CD4-positive, alpha-beta T cell (primary cell): ENCODE data around the gene PTPRF. TPM values are rescaled to one million over a fixed set of nuclear protein-coding genes. Genes with fewer than 3 reads are reported as not detected.

ENCODE experiments used
- ATAC-seq: fragments of 200-7000 bp; cut with Tn5 transposase; one replicate; pipeline ENCODE4 v1.10.0; 2022; ENCODE audit warnings: mild to moderate bottlenecking; ENCODE audit not compliant: poor library complexity
- CTCF ChIA-PET: fragments of 350-600 bp; sonication (Branson Sonifier 250); formaldehyde crosslinking; loops from one replicate; lab custom pipeline; 2021; ENCODE audit warnings: antibody characterized with exemption, inconsistent platforms; lab: Charles Lee
- POLR2A ChIA-PET: fragments of 350-600 bp; sonication (Branson Sonifier 250); formaldehyde crosslinking; loops from one replicate; lab custom pipeline; 2021; ENCODE audit warnings: antibody characterized with exemption, inconsistent platforms; lab: Charles Lee
- DNase-seq, 14 experiments: peaks; one replicate each; pipeline ENCODE4 v3.0.0-alpha.2; 2013 to 2020; ENCODE audit warnings: mixed read lengths in 2 of 14
- H3K27ac ChIP-seq, 2 donors: one replicate each; pipeline versions ENCODE4 v1.5.1 to v1.7.0; 2013; ENCODE audit warnings: low read length in 2 of 2, low read depth in 1 of 2, mild to moderate bottlenecking in 1 of 2
- H3K27me3 ChIP-seq, 2 experiments: 1 replicate in 1 of 2; 2 replicates in 1 of 2; pipeline versions ENCODE4 v1.6.1 to v1.7.0; 2013; ENCODE audit warnings: low read length in 2 of 2, control low read depth in 1 of 2, mild to moderate bottlenecking in 1 of 2, moderate library complexity in 1 of 2; ENCODE audit not compliant: insufficient read depth in 2 of 2, control insufficient read depth in 1 of 2
- H3K36me3 ChIP-seq: one replicate; pipeline ENCODE4 v1.6.1; 2013; ENCODE audit warnings: low read length, control low read depth; ENCODE audit not compliant: insufficient read depth
- H3K4me1 ChIP-seq: one replicate; pipeline ENCODE4 v1.6.1; 2013; ENCODE audit warnings: low read length, control low read depth; ENCODE audit not compliant: insufficient read depth
- H3K4me3 ChIP-seq: one replicate; pipeline ENCODE4 v1.5.1; 2013; ENCODE audit warnings: mild to moderate bottlenecking, low read length, moderate library complexity
- H3K9me3 ChIP-seq, 2 experiments: 1 replicate in 1 of 2; 2 replicates in 1 of 2; pipeline versions ENCODE4 v1.6.1 to v1.7.0; 2013; ENCODE audit warnings: low read length in 2 of 2, mild to moderate bottlenecking in 2 of 2, control low read depth in 1 of 2, moderate library complexity in 1 of 2; ENCODE audit not compliant: control insufficient read depth in 1 of 2, insufficient read depth in 1 of 2
- H3K27ac Mint-ChIP-seq: one replicate; pipeline ENCODE4 v1.8.0; 2020; ENCODE audit warnings: mixed read lengths
- H3K27me3 Mint-ChIP-seq: one replicate; pipeline ENCODE4 v1.8.0; 2021; ENCODE audit warnings: mixed read lengths
- H3K36me3 Mint-ChIP-seq: one replicate; pipeline ENCODE4 v1.8.0; 2021; ENCODE audit warnings: low read depth, mixed read lengths
- H3K4me1 Mint-ChIP-seq: one replicate; pipeline ENCODE4 v1.8.0; 2021; ENCODE audit warnings: low read depth, mixed read lengths
- H3K4me3 Mint-ChIP-seq: one replicate; pipeline ENCODE4 v1.8.0; 2020; ENCODE audit warnings: mild to moderate bottlenecking, mixed read lengths
- H3K9me3 Mint-ChIP-seq: one replicate; pipeline ENCODE4 v1.8.0; 2020; ENCODE audit warnings: mixed read lengths
- intact Hi-C, 2 experiments: fragments of 100-400 bp; cut with DNase I in 1 of 2; cut with micrococcal nuclease in 1 of 2; formaldehyde crosslinking; loops; one replicate each; pipeline versions ENCODE4 v1.15.1 to v1.9.0; 2023 to 2025; cut with DNase I, micrococcal nuclease
- total RNA-seq, 174 experiments: library from RNA in 2 of 174; stranded (reverse) in 2 of 174; gene quantifications; one replicate each; pipeline ENCODE4 v1.2.3 and lab custom pipeline; 2021 to 2026
- TF ChIP-seq, protein P1 (sequence below): fragments of 200-600 bp; IDR thresholded peaks from one replicate; pipeline ENCODE4 v1.8.0; 2022; ENCODE audit warnings: antibody characterized with exemption, mild to moderate bottlenecking

Gene PTPRF
- total RNA-seq, 2 experiments from 2014 or later: 0.14 TPM

DNA sequence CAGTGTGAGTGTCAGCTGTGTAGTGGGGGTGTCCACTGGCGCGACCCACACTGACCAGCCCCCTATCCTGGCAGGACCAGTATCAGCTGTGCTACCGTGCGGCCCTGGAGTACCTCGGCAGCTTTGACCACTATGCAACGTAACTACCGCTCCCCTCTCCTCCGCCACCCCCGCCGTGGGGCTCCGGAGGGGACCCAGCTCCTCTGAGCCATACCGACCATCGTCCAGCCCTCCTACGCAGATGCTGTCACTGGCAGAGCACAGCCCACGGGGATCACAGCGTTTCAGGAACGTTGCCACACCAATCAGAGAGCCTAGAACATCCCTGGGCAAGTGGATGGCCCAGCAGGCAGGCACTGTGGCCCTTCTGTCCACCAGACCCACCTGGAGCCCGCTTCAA, 91.2 kb downstream of the PTPRF start:
- H3K27me3 Mint-ChIP-seq: no peaks in the 10 kb centered on the region
- intact Hi-C loops: no loop called here
- TF ChIP-seq, protein P1, sequence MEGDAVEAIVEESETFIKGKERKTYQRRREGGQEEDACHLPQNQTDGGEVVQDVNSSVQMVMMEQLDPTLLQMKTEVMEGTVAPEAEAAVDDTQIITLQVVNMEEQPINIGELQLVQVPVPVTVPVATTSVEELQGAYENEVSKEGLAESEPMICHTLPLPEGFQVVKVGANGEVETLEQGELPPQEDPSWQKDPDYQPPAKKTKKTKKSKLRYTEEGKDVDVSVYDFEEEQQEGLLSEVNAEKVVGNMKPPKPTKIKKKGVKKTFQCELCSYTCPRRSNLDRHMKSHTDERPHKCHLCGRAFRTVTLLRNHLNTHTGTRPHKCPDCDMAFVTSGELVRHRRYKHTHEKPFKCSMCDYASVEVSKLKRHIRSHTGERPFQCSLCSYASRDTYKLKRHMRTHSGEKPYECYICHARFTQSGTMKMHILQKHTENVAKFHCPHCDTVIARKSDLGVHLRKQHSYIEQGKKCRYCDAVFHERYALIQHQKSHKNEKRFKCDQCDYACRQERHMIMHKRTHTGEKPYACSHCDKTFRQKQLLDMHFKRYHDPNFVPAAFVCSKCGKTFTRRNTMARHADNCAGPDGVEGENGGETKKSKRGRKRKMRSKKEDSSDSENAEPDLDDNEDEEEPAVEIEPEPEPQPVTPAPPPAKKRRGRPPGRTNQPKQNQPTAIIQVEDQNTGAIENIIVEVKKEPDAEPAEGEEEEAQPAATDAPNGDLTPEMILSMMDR: no peak
- H3K27me3 ChIP-seq: no peaks in the 10 kb centered on the region
- H3K9me3 ChIP-seq: no peaks in the 10 kb centered on the region
- H3K4me1 Mint-ChIP-seq: no peaks in the 10 kb centered on the region
- no peak for ATAC-seq
- H3K4me3 ChIP-seq: no peak overlapping the region
- no peaks in the 10 kb centered on the region for H3K36me3 Mint-ChIP-seq
- H3K36me3 ChIP-seq: no peaks in the 10 kb centered on the region
- no peak overlapping the region for H3K27ac ChIP-seq
- CTCF ChIA-PET: no interaction called here
- POLR2A ChIA-PET: no interaction called here
- H3K4me1 ChIP-seq: no peaks in the 10 kb centered on the region
- no peak for DNase-seq
- H3K9me3 Mint-ChIP-seq: no peaks in the 10 kb centered on the region
- H3K4me3 Mint-ChIP-seq: no peak overlapping the region
- no peak overlapping the region for H3K27ac Mint-ChIP-seq

DNA sequence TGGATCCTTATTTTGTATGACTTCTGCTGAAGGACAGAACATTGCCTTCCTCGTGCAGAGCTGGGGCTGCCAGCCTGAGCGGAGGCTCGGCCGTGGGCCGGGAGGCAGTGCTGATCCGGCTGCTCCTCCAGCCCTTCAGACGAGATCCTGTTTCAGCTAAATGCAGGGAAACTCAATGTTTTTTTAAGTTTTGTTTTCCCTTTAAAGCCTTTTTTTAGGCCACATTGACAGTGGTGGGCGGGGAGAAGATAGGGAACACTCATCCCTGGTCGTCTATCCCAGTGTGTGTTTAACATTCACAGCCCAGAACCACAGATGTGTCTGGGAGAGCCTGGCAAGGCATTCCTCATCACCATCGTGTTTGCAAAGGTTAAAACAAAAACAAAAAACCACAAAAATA, 91.8 kb downstream of the PTPRF start:
- no peak overlapping the region for H3K27ac ChIP-seq
- H3K9me3 ChIP-seq: no peaks in the 10 kb centered on the region
- ATAC-seq (no peak), DNase-seq (no peak)
- H3K4me1 Mint-ChIP-seq: no peaks in the 10 kb centered on the region
- no peak overlapping the region for H3K4me3 Mint-ChIP-seq
- intact Hi-C loops: no loop called here
- H3K27ac Mint-ChIP-seq: no peak overlapping the region
- no peaks in the 10 kb centered on the region for H3K27me3 ChIP-seq
- no peaks in the 10 kb centered on the region for H3K36me3 ChIP-seq
- H3K4me3 ChIP-seq: no peak overlapping the region
- H3K4me1 ChIP-seq: no peaks in the 10 kb centered on the region
- ChIA-PET POLR2A (no interaction called here), CTCF (no interaction called here)
- no peaks in the 10 kb centered on the region for H3K27me3 Mint-ChIP-seq
- TF ChIP-seq, protein P1: no peak
- no peaks in the 10 kb centered on the region for H3K9me3 Mint-ChIP-seq
- no peaks in the 10 kb centered on the region for H3K36me3 Mint-ChIP-seq

DNA sequence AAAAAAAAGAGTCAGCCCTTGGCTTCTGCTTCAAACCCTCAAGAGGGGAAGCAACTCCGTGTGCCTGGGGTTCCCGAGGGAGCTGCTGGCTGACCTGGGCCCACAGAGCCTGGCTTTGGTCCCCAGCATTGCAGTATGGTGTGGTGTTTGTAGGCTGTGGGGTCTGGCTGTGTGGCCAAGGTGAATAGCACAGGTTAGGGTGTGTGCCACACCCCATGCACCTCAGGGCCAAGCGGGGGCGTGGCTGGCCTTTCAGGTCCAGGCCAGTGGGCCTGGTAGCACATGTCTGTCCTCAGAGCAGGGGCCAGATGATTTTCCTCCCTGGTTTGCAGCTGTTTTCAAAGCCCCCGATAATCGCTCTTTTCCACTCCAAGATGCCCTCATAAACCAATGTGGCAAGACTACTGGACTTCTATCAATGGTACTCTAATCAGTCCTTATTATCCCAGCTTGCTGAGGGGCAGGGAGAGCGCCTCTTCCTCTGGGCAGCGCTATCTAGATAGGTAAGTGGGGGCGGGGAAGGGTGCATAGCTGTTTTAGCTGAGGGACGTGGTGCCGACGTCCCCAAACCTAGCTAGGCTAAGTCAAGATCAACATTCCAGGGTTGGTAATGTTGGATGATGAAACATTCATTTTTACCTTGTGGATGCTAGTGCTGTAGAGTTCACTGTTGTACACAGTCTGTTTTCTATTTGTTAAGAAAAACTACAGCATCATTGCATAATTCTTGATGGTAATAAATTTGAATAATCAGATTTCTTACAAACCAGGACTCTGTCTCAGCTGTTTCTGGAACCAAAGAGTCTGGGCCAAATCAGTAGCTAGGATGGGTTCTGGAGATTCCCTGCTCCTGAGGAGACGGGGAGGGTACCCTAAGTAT, 92.5 kb downstream of the PTPRF start:
- Histone ChIP-seq H3K36me3 (no peaks in the 10 kb centered on the region), H3K4me1 (no peaks in the 10 kb centered on the region), H3K4me3 (no peak overlapping the region), H3K27ac (no peak overlapping the region), H3K9me3 (no peaks in the 10 kb centered on the region), H3K27me3 (no peaks in the 10 kb centered on the region)
- CTCF ChIA-PET: no interaction called here
- Mint-ChIP-seq H3K4me3 (no peak overlapping the region), H3K4me1 (no peaks in the 10 kb centered on the region), H3K9me3 (no peaks in the 10 kb centered on the region), H3K27me3 (no peaks in the 10 kb centered on the region), H3K36me3 (no peaks in the 10 kb centered on the region), H3K27ac (no peak overlapping the region)
- POLR2A ChIA-PET: no interaction called here
- intact Hi-C loops: no loop called here
- ATAC-seq: no peak
- TF ChIP-seq, protein P1: no peak
- DNase-seq: no peak
